GM12878 (cell line): ENCODE measurements around the gene NPAS2. TPM values are rescaled to one million over a fixed set of nuclear protein-coding genes. Genes with fewer than 3 reads are reported as not detected.

ENCODE experiments used
- ATAC-seq: fragments of 200-7000 bp; cut with Tn5 transposase; 3 replicates; pipeline ENCODE4 v1.9.1; 2020; ENCODE audit warnings: mild to moderate bottlenecking, moderate library complexity
- BruUV-seq: library from RNA; stranded (reverse); fragments of 400-500 nt; replicated peaks from 2 replicates; lab custom pipeline; 2021; lab: Mats Ljungman, UMichigan
- CTCF ChIA-PET: fragments of 300-600 bp; sonication (Branson Sonifier 250); formaldehyde crosslinking; extraction: SDS; loops from one replicate; lab custom pipeline; 2021; ENCODE audit warnings: inconsistent platforms; lab: Yijun Ruan, JAX
- POLR2A ChIA-PET: fragments of 350-600 bp; formaldehyde crosslinking; extraction: SDS; loops from one replicate; lab custom pipeline; 2021; ENCODE audit warnings: inconsistent platforms; lab: Charles Lee
- RAD21 ChIA-PET: fragments of 300-600 bp; sonication (Branson Sonifier 250); formaldehyde crosslinking; loops from one replicate; lab custom pipeline; 2023; ENCODE audit warnings: antibody characterized with exemption; ENCODE audit not compliant: unreplicated experiment; lab: Charles Lee
- SMC1A ChIA-PET: fragments of 300-600 bp; sonication (Branson Sonifier 250); formaldehyde crosslinking; loops from one replicate; lab custom pipeline; 2023; ENCODE audit not compliant: unreplicated experiment, uncharacterized antibody; lab: Charles Lee
- DNase-seq: peaks from one replicate; pipeline ENCODE4 v3.0.0-alpha.2; 2011; ENCODE audit warnings: low read depth, low spot score
- FAIRE-seq: peaks from 3 replicates; lab custom pipeline; 2011; peaks lifted over from hg19 to GRCh38; lab: Jason Lieb, UNC
- H2AFZ ChIP-seq: 2 replicates; pipeline ENCODE4 v1.6.0; 2011; ENCODE audit warnings: low read depth, low read length, control low read depth; ENCODE audit not compliant: control insufficient read depth
- H3K27ac ChIP-seq: 2 replicates; pipeline ENCODE4 v1.5.1; 2011; ENCODE audit warnings: control low read depth; ENCODE audit not compliant: control insufficient read depth, insufficient read depth
- H3K27me3 ChIP-seq, 2 experiments: replicated peaks in 1 of 2; 2 replicates each; pipeline versions ENCODE4 v1.6.0 to v1.6.1; 2011; ENCODE audit warnings: low read length in 1 of 2; ENCODE audit not compliant: control insufficient read depth in 2 of 2, insufficient read depth in 2 of 2
- H3K36me3 ChIP-seq, 2 experiments: 2 replicates each; pipeline ENCODE4 v1.5.1; 2011; ENCODE audit warnings: low read length in 1 of 2; ENCODE audit not compliant: control insufficient read depth in 2 of 2, insufficient read depth in 2 of 2
- H3K4me1 ChIP-seq: 2 replicates; pipeline ENCODE4 v1.6.1; 2011; ENCODE audit warnings: mild to moderate bottlenecking, low read length, moderate library complexity, mixed read lengths; ENCODE audit not compliant: control insufficient read depth, insufficient read depth
- H3K4me2 ChIP-seq: 2 replicates; pipeline ENCODE4 v1.6.0; 2011; ENCODE audit warnings: control low read depth; ENCODE audit not compliant: control insufficient read depth, insufficient read depth
- H3K4me3 ChIP-seq: fragments of 200-600 bp; sonication (generic); 2 replicates; pipeline ENCODE4 v1.5.1; 2016
- H3K79me2 ChIP-seq: 2 replicates; pipeline ENCODE4 v1.6.0; 2011; ENCODE audit warnings: low read length; ENCODE audit not compliant: control insufficient read depth, insufficient read depth
- H3K9ac ChIP-seq: 2 replicates; pipeline ENCODE4 v1.8.0; 2011; ENCODE audit warnings: low read length, control low read depth, mixed read lengths; ENCODE audit not compliant: control insufficient read depth, insufficient read depth
- H3K9me3 ChIP-seq: replicated peaks from 3 replicates; pipeline ENCODE4 v1.5.1; 2011; ENCODE audit warnings: mild to moderate bottlenecking, low read length; ENCODE audit not compliant: control insufficient read depth, insufficient read depth
- H4K20me1 ChIP-seq: 2 replicates; pipeline ENCODE4 v1.6.0; 2011; ENCODE audit not compliant: control insufficient read depth, insufficient read depth
- BHLHE40 ChIP-seq, 2 experiments: fragments of 450-650 bp in 1 of 2; IDR thresholded peaks; 2 replicates each; pipeline ENCODE4 v1.6.1; 2011 to 2017; ENCODE audit warnings: low read depth in 2 of 2, borderline replicate concordance in 1 of 2, improper control_type of control experiment in 1 of 2, low read length in 1 of 2, mild to moderate bottlenecking in 1 of 2
- CREB1 ChIP-seq: IDR thresholded peaks from 2 replicates; pipeline ENCODE4 v1.6.1; 2012; ENCODE audit warnings: low read depth, mild to moderate bottlenecking, inconsistent platforms
- CUX1 ChIP-seq: IDR thresholded peaks from 2 replicates; pipeline ENCODE4 v1.6.1; 2012; ENCODE audit warnings: improper control_type of control experiment, low read depth, low read length; ENCODE audit not compliant: insufficient replicate concordance
- E4F1 ChIP-seq: fragments of 450-650 bp; IDR thresholded peaks from 2 replicates; pipeline ENCODE4 v1.6.1; 2018; ENCODE audit warnings: borderline replicate concordance, mild to moderate bottlenecking; ENCODE audit not compliant: partially characterized antibody
- EP300 ChIP-seq, 2 experiments: fragments of 150-350 bp in 1 of 2; IDR thresholded peaks; 2 replicates each; pipeline ENCODE4 v1.6.1; 2011 to 2012; ENCODE audit warnings: low read depth in 2 of 2, low read length in 2 of 2, borderline replicate concordance in 1 of 2, improper control_type of control experiment in 1 of 2, inconsistent platforms in 1 of 2; ENCODE audit not compliant: control insufficient read depth in 1 of 2
- GATAD2B ChIP-seq: fragments of 450-650 bp; conservative IDR thresholded peaks from 2 replicates; pipeline ENCODE4 v1.6.1; 2017; ENCODE audit warnings: low read depth, mild to moderate bottlenecking, moderate library complexity
- HDGF ChIP-seq: fragments of 450-650 bp; IDR thresholded peaks from 2 replicates; pipeline ENCODE4 v1.6.1; 2016; ENCODE audit warnings: antibody characterized with exemption
- NRF1 ChIP-seq: conservative IDR thresholded peaks from 2 replicates; pipeline ENCODE4 v1.6.1; 2011; ENCODE audit warnings: mild to moderate bottlenecking, low read depth, low read length, improper control_type of control experiment
- PAX5 ChIP-seq: IDR thresholded peaks from 2 replicates; pipeline ENCODE4 v1.6.1; 2011; ENCODE audit warnings: low read depth, low read length, borderline replicate concordance
- PAX8 ChIP-seq: fragments of 450-650 bp; IDR thresholded peaks from 2 replicates; pipeline ENCODE4 v1.6.1; 2017; ENCODE audit warnings: mild to moderate bottlenecking, moderate library complexity
- ZBTB33 ChIP-seq: fragments of 450-650 bp; IDR thresholded peaks from 2 replicates; pipeline ENCODE4 v1.6.1; 2017; ENCODE audit warnings: mild to moderate bottlenecking
- WGBS: methylation state at CpG from one replicate; pipeline ENCODE4 v1.1.6; 2016; ENCODE audit warnings: low lambda C conversion rate; ENCODE audit not compliant: insufficient replicate concordance, insufficient coverage; ENCODE audit errors: missing lambda C conversion rate; 5-methylcytosine and 5-hydroxymethylcytosine counted together
- in situ Hi-C: fragments of 300-500 bp; cut with MboI; formaldehyde crosslinking; loops from 9 replicates; pipeline ENCODE4 v1.14.3; 2018; ENCODE audit warnings: mixed read lengths
- intact Hi-C: fragments of 100-400 bp; cut with micrococcal nuclease; formaldehyde crosslinking; loops from one replicate; pipeline ENCODE4 v1.14.2; 2022; ENCODE audit not compliant: unreplicated experiment
- polyA plus RNA-seq, 11 experiments: library from polyadenylated mRNA; depleted of rRNA in 4 of 11; unstranded in 6 of 11; stranded (reverse) in 5 of 11; fragments of >200 nt; fragmentation: Nextera tagmentation in 4 of 11; fragmentation: Illumina TruSeq in 1 of 11; extraction: Ambion mirVana in 4 of 11; extraction: Trizol in 1 of 11; gene quantifications; 1 replicate in 1 of 11; 2 replicates in 10 of 11; pipeline versions ENCODE4 v1.2.1 to v1.2.3, GENCODE V29; 2011 to 2016; ENCODE audit warnings: inconsistent platforms in 2 of 11, missing spikeins in 2 of 11, low read depth in 1 of 11
- total RNA-seq, 4 experiments: library from RNA; depleted of rRNA in 3 of 4; stranded (reverse); fragments of >200 nt in 3 of 4; fragmentation: Illumina TruSeq in 1 of 4; extraction: Trizol in 1 of 4; gene quantifications; 2 replicates each; pipeline versions ENCODE4 v1.2.1 to v1.2.3, GENCODE V29; 2013 to 2021

NPAS2 gene
- total and polyA plus RNA-seq, 10 of the 15 experiments (the other 5 are each of a cell fraction or from before 2014, with no cell fraction given) = 0.08 TPM; not detected in 9

DNA sequence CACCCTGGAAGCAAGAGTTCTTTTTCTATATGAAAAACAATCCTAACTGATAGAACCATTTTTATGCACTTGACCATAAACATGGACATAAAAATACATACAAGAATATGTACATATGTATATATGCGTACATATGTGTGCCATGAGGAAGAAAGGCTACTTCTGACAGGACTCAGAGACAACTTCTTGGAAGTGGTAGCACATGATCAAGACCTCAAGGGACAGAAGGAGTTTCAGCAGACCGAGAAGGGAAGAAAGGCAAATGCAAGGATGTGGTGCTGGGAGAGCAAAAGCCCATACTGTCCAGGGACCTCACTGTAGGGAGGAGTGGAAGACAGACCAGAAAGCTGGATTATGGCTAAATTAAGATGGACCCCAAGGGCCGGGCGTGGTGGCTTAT, 11.4 kb upstream of the NPAS2 start:
- RAD21 ChIA-PET = no interaction called here
- Histone ChIP-seq H3K4me2 (no peak overlapping the region), H3K4me1 (no peaks in the 10 kb centered on the region), H3K36me3 (no peaks in the 10 kb centered on the region), H4K20me1 (no peaks in the 10 kb centered on the region), H3K9me3 (no peaks in the 10 kb centered on the region), H2AFZ (no peak overlapping the region), H3K9ac (no peak overlapping the region), H3K27me3 (peaks cover 0 to 2% of the 10 kb centered on the region in 2 experiments; a peak in 2 of 4 replicates), H3K27ac (no peak overlapping the region), H3K4me3 (no peak overlapping the region), H3K79me2 (no peaks in the 10 kb centered on the region)
- POLR2A ChIA-PET = no interaction called here
- DNase-seq (no peak), ATAC-seq (no peak), FAIRE-seq (no peak)
- SMC1A ChIA-PET = no interaction called here
- CTCF ChIA-PET = no interaction called here
- intact Hi-C loops (no loop called here), in situ Hi-C loops (no loop called here)
- WGBS = 2% methylated on average over 4 of the region's 4 CpGs
- BruUV-seq = no TSS peak
- TF ChIP-seq HDGF = no peak
- no peak for TF ChIP-seq BHLHE40 (IDR thresholded peaks at IDR 0.05; ENCODE audit: borderline replicate concordance in 1 of 2, low read depth in 2 of 2, low read length in 1 of 2)
- no peak for TF ChIP-seq E4F1
- no peak for TF ChIP-seq CUX1
- no peak for TF ChIP-seq PAX5
- TF ChIP-seq NRF1 = no peak
- no peak for TF ChIP-seq EP300 (IDR thresholded peaks at IDR 0.05; ENCODE audit: borderline replicate concordance in 1 of 2, control insufficient read depth in 1 of 2, low read depth in 2 of 2, low read length in 2 of 2)
- TF ChIP-seq ZBTB33 = no peak
- no peak for TF ChIP-seq PAX8
- no peak for TF ChIP-seq GATAD2B
- no peak for TF ChIP-seq CREB1
